ENCODE results near the gene PKHD1. TPM values are rescaled to one million over a fixed set of nuclear protein-coding genes. Genes with fewer than 3 reads are reported as not detected.

The PKHD1 gene
- total and polyA plus RNA-seq, 2 of the 13 experiments (the other 11 are each of a cell fraction or from before 2014, with no cell fraction given), result 0.01 to 0.13 TPM

- H4K20me1 ChIP-seq (ENCODE audit: insufficient read depth, low read length), result no peaks in the 10 kb centered on the region
- H3K27ac ChIP-seq (ENCODE audit: extremely low read length, insufficient read depth, low read length), result no peak overlapping the region
- no peak overlapping the region for H3K4me3 ChIP-seq (replicated peaks in 1 of 3; ENCODE audit: insufficient read depth in 1 of 3, low read depth in 2 of 3, low read length in 3 of 3)
- FAIRE-seq, result no peak
- no peaks in the 10 kb centered on the region for H3K79me2 ChIP-seq (ENCODE audit: insufficient read depth, low read length)
- no peak overlapping the region for H3K4me2 ChIP-seq (ENCODE audit: low read depth, low read length)
- TF ChIP-seq ZFX (CRISPR knock-in tag; IDR thresholded peaks at IDR 0.05; ENCODE audit: low read depth) (no peak), ZNF432 (CRISPR knock-in tag; IDR thresholded peaks at IDR 0.05; ENCODE audit: borderline replicate concordance) (no peak), ETS1 (CRISPR knock-in tag; IDR thresholded peaks at IDR 0.05) (no peak), NFAT5 (CRISPR knock-in tag; IDR thresholded peaks at IDR 0.05) (no peak), TARDBP (CRISPR knock-in tag; IDR thresholded peaks at IDR 0.05) (no peak), ZNF784 (CRISPR knock-in tag; IDR thresholded peaks at IDR 0.05; ENCODE audit: borderline replicate concordance) (no peak), ISL2 (CRISPR knock-in tag; IDR thresholded peaks at IDR 0.05) (no peak), ZNF549 (CRISPR knock-in tag; IDR thresholded peaks at IDR 0.05) (no peak), PAWR (CRISPR knock-in tag; IDR thresholded peaks at IDR 0.05; ENCODE audit: borderline replicate concordance) (no peak), AHR (CRISPR knock-in tag; IDR thresholded peaks at IDR 0.05) (no peak), RFX5 (IDR thresholded peaks at IDR 0.05; ENCODE audit: low read depth, low read length) (no peak), ZNF362 (CRISPR knock-in tag; IDR thresholded peaks at IDR 0.05; ENCODE audit: borderline replicate concordance) (no peak), ZNF850 (CRISPR knock-in tag; conservative IDR thresholded peaks at IDR 0.05) (no peak), KAT7 (CRISPR knock-in tag; IDR thresholded peaks at IDR 0.05; ENCODE audit: borderline replicate concordance) (no peak)
- intact Hi-C loops (cut with micrococcal nuclease; ENCODE audit: unreplicated experiment) (no loop called here), in situ Hi-C loops (cut with HindIII; ENCODE audit: extremely low pct_ligation_motif_present, low pct_unique_long_range_greater_than_20kb) (no loop called here)
- H3K36me3 ChIP-seq (replicated peaks in 1 of 2; ENCODE audit: control insufficient read depth in 1 of 2, insufficient read depth in 2 of 2, low read length in 2 of 2), result no peaks in the 10 kb centered on the region
- H3K9me3 ChIP-seq (ENCODE audit: low read length), result no peaks in the 10 kb centered on the region
- no peak overlapping the region for H2AFZ ChIP-seq (ENCODE audit: low read length)
- no peak overlapping the region for H3K9ac ChIP-seq (ENCODE audit: insufficient read depth, low read depth, low read length)
- DNase-seq (ENCODE audit: low spot score), result no peak
- POLR2A ChIA-PET, result no interaction called here
- no TSS peak for BruUV-seq (replicated peaks)
- CTCF ChIA-PET (ENCODE audit: low intra/inter-chr PET ratio, low total read pairs), result no interaction called here
- ATAC-seq, result no peak
- peaks cover 0 to 2% of the 10 kb centered on the region in 2 experiments; a peak in 1 of 5 replicates for H3K27me3 ChIP-seq (ENCODE audit: control insufficient read depth in 1 of 2, insufficient read depth in 2 of 2, low read length in 2 of 2)
- no peaks in the 10 kb centered on the region for H3K4me1 ChIP-seq (ENCODE audit: insufficient read depth, low read length)
These were observed 218.6 kb downstream of the PKHD1 start for GRCh38 chr6:51868591-51869355.

Data from HepG2 (cell line).